ENCODE measurements around the gene ISLR. TPM values are rescaled to one million over a fixed set of nuclear protein-coding genes. Genes with fewer than 3 reads are reported as not detected.

Gene ISLR
- total and polyA plus RNA-seq, 2 of the 4 experiments (the other 2 are of a cell fraction) = under 0.01 to 0.79 TPM

- H2BK120ac ChIP-seq (ENCODE audit: low read depth, low read length) = no peak overlapping the region
- no peak overlapping the region for H2AK9ac ChIP-seq (replicated peaks; ENCODE audit: low read depth, low read length, poor library complexity)
- no peak overlapping the region for H2BK20ac ChIP-seq (ENCODE audit: low read depth, low read length)
- no peak for TF ChIP-seq CEBPB (IDR thresholded peaks at IDR 0.05; ENCODE audit: low read depth, low read length)
- TF ChIP-seq MAFK (IDR thresholded peaks at IDR 0.05; ENCODE audit: low read depth, low read length) = no peak
- TF ChIP-seq RAD21 (IDR thresholded peaks at IDR 0.05; ENCODE audit: low read length) = no peak
- no peak for TF ChIP-seq MXI1 (IDR thresholded peaks at IDR 0.05; ENCODE audit: borderline replicate concordance, low read depth, low read length)
- TF ChIP-seq RCOR1 (IDR thresholded peaks at IDR 0.05; ENCODE audit: insufficient replicate concordance, low read length) = no peak
- no peak for TF ChIP-seq SMC3 (IDR thresholded peaks at IDR 0.05; ENCODE audit: low read depth, low read length)
- no peak for TF ChIP-seq RFX5 (IDR thresholded peaks at IDR 0.05; ENCODE audit: low read depth, low read length)
- TF ChIP-seq POLR2A (IDR thresholded peaks at IDR 0.05; ENCODE audit: low read depth, low read length) = no peak
- TF ChIP-seq BHLHE40 (IDR thresholded peaks at IDR 0.05; ENCODE audit: low read depth, low read length) = no peak
- TF ChIP-seq USF2 (IDR thresholded peaks at IDR 0.05; ENCODE audit: low read depth, low read length) = no peak
- TF ChIP-seq ELK1 (IDR thresholded peaks at IDR 0.05; ENCODE audit: borderline replicate concordance, low read depth, low read length) = no peak
- no peak for TF ChIP-seq CHD1 (IDR thresholded peaks at IDR 0.05; ENCODE audit: low read depth, low read length)
- no peak for TF ChIP-seq FOS (IDR thresholded peaks at IDR 0.05; ENCODE audit: low read depth, low read length)
- no peak for TF ChIP-seq NFE2L2 (IDR thresholded peaks at IDR 0.05; ENCODE audit: low read depth, low read length)
- no peak for TF ChIP-seq MAZ (IDR thresholded peaks at IDR 0.05; ENCODE audit: borderline replicate concordance, low read depth, low read length)
- TF ChIP-seq CTCF (conservative IDR thresholded peaks at IDR 0.05; ENCODE audit: low read depth, low read length) = no peak
- H3K18ac ChIP-seq (ENCODE audit: low read depth, low read length) = no peak overlapping the region
- intact Hi-C loops (cut with micrococcal nuclease) = no loop called here
- no peak overlapping the region for H4K91ac ChIP-seq (ENCODE audit: insufficient read depth, low read depth, low read length)
- ATAC-seq (ENCODE audit: low read depth) (no peak), DNase-seq (no peak)
- H3K9me3 ChIP-seq (ENCODE audit: control insufficient read depth, insufficient read depth, low read length) = no peaks in the 10 kb centered on the region; the same call in 1 of the 2 replicates
- no CpG with 5 or more reads among the region's 1 CpG for WGBS, 2 experiments (ENCODE audit: extremely low coverage in 2 of 2, insufficient read length in 1 of 2)
- no peak overlapping the region for H3K4me3 ChIP-seq (ENCODE audit: insufficient read depth, low read depth, low read length)
- dilution Hi-C loops (cut with HindIII; ENCODE audit: low sequenced_read_pairs, unreplicated experiment) = no loop called here
- H3K9me1 ChIP-seq (ENCODE audit: insufficient read depth, low read length) = no peaks in the 10 kb centered on the region; the same call in none of the 2 replicates
- no peak overlapping the region for H2AK5ac ChIP-seq (ENCODE audit: low read depth, low read length)
- no peaks in the 10 kb centered on the region for H3K36me3 ChIP-seq (ENCODE audit: control insufficient read depth, insufficient read depth, low read length)
- no peak overlapping the region for H2BK15ac ChIP-seq (ENCODE audit: low read depth, low read length)
- in situ Hi-C loops (cut with MboI; ENCODE audit: low sequenced_read_pairs) = no loop called here
- POLR2A ChIA-PET (ENCODE audit: unreplicated experiment) = no interaction called here
- H4K20me1 ChIP-seq (ENCODE audit: insufficient read depth, low read length) = 0 out of 2 replicates have a peak, but pooled peaks cover 3% of the 10 kb centered on the region
- H4K8ac ChIP-seq (ENCODE audit: low read depth in 2 of 2, low read length in 2 of 2) = no peak overlapping the region
- H3K27me3 ChIP-seq (ENCODE audit: control insufficient read depth, insufficient read depth, low read length) = peaks cover 51% of the 10 kb centered on the region
- no peak overlapping the region for H3K56ac ChIP-seq (ENCODE audit: extremely low read depth, insufficient read depth, low read length)
- no peaks in the 10 kb centered on the region for H3K4me1 ChIP-seq (ENCODE audit: control insufficient read depth, insufficient read depth, low read length)
- no TSS peak for BruUV-seq (replicated peaks)
- H3K79me1 ChIP-seq (ENCODE audit: low read depth in 1 of 2, low read length in 2 of 2) = no peaks in the 10 kb centered on the region
- H3K4ac ChIP-seq (ENCODE audit: low read depth, low read length) = no peak overlapping the region
- no peak overlapping the region for H4K5ac ChIP-seq (ENCODE audit: low read depth, low read length)
- H3K14ac ChIP-seq (replicated peaks; ENCODE audit: low read depth, low read length) = no peak overlapping the region
- H2BK5ac ChIP-seq (ENCODE audit: low read depth, low read length, poor library complexity, severe bottlenecking) = no peak overlapping the region
- no peak overlapping the region for H3K9ac ChIP-seq (ENCODE audit: low read depth, low read length)
- H3K27ac ChIP-seq (ENCODE audit: insufficient read depth, low read length) = no peak overlapping the region
- H3K4me2 ChIP-seq (ENCODE audit: low read depth, low read length) = no peak overlapping the region
- no peak overlapping the region for H2AFZ ChIP-seq (replicated peaks; ENCODE audit: low read length, poor library complexity)
- CTCF ChIA-PET = no interaction called here
- H3K23ac ChIP-seq (ENCODE audit: low read depth, low read length) = no peak overlapping the region
These were observed 31.9 kb upstream of the ISLR start for GRCh38 chr15:74141591-74141990.
